IPS-18a (cell line): ENCODE measurements around the gene TAPT1.

Source experiments
- H3K27ac ChIP-seq: one replicate; pipeline ENCODE4 v1.5.1; 2013; ENCODE audit warnings: low read length
- H3K27me3 ChIP-seq: one replicate; pipeline ENCODE4 v1.6.1; 2013; ENCODE audit warnings: mild to moderate bottlenecking, low read length; ENCODE audit not compliant: control insufficient read depth, insufficient read depth
- H3K36me3 ChIP-seq: one replicate; pipeline ENCODE4 v1.6.1; 2013; ENCODE audit warnings: low read depth, low read length; ENCODE audit not compliant: control insufficient read depth
- H3K4me1 ChIP-seq: one replicate; pipeline ENCODE4 v1.6.1; 2013; ENCODE audit warnings: low read depth, low read length; ENCODE audit not compliant: control insufficient read depth
- H3K4me3 ChIP-seq: one replicate; pipeline ENCODE4 v1.5.1; 2013; ENCODE audit warnings: low read length
- H3K9ac ChIP-seq: one replicate; pipeline ENCODE4 v1.6.1; 2013; ENCODE audit warnings: mild to moderate bottlenecking, low read length, moderate library complexity
- H3K9me3 ChIP-seq: one replicate; pipeline ENCODE4 v1.6.1; 2013; ENCODE audit warnings: low read depth, low read length; ENCODE audit not compliant: control insufficient read depth

TAPT1 gene

DNA sequence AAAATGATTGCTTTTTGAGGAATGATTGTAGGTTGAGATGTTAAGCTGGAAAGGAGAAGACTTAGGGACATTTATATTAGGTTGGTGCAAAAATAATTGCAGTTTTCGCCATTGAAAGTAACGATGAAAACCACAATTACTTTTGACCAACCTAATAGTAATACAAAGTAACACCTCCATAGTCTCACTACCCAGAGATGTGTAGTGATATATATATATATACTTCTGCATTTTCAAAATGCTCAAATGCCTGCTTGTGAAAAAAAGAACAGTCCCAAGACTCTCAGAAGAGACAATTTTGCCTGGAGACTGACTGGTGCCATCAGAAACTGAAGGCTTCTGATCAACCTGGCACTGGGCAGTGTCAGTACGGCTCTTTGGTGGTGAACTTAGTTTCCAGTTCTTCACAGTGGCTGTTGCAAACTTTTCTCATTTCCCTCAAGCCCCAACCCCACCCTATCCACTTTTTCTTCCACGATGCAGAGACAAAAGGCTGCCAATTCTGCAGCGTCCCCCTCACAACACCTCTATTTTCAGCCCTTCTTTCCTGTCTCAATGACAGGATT, 35.1 kb upstream of the TAPT1 start:
- H3K4me3 ChIP-seq: no peak overlapping the region
- no peaks in the 10 kb centered on the region for H3K27me3 ChIP-seq
- H3K36me3 ChIP-seq: no peaks in the 10 kb centered on the region
- H3K9ac ChIP-seq: no peak overlapping the region
- H3K4me1 ChIP-seq: no peaks in the 10 kb centered on the region
- no peaks in the 10 kb centered on the region for H3K9me3 ChIP-seq
- H3K27ac ChIP-seq: no peak overlapping the region

DNA sequence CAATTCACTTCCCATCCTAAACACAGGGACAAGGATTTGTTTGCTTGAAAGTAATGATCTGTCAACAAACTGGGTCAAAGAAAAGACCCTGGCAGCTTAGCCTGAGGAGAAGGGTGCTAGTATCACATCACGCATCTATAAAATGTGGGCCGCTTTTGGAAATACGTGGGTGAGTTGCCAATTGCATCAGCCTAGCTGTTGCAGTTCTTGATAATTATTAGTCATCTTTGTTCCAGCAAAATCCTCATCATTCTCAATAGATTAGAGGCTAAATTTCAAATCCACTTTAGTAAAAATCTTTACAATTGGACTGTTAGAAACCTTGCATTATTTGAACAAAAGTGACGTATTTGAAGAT, 33.6 kb upstream of the TAPT1 start:
- Histone ChIP-seq H3K9me3 (no peaks in the 10 kb centered on the region), H3K36me3 (no peaks in the 10 kb centered on the region), H3K9ac (no peak overlapping the region), H3K27me3 (no peaks in the 10 kb centered on the region), H3K27ac (no peak overlapping the region), H3K4me3 (no peak overlapping the region), H3K4me1 (no peaks in the 10 kb centered on the region)

DNA sequence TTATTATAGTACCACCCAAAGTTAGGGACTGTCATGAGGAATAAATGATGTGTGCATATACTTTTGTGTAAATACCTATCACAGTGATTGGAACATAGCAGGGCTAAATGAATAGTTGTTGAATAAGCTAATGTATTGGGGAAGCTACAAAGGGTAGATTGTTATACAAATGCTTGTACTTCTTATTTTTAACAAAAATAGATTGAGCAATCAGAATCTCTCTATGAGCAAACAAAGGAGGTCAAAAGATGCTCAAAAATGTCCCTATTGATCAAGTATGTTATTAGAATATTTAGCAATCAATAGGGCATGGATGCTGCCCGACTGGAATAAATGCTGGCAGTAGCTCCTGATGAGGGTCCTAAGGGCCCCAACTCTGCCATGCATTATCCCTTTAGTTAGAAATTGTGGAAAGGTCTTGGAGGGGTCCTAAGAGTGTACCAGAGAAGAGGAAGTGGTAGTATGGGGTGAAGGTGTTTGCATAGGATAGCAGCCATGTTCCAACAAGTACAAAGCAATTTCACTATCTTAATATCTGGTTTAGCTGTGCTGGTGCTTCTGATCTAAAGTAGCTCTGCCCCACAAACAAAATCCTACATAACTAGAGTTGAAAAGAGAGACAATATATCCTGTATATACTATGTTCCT, 33.1 kb upstream of the TAPT1 start:
- Histone ChIP-seq H3K9ac (no peak overlapping the region), H3K4me3 (no peak overlapping the region), H3K9me3 (no peaks in the 10 kb centered on the region), H3K27ac (no peak overlapping the region), H3K36me3 (no peaks in the 10 kb centered on the region), H3K4me1 (no peaks in the 10 kb centered on the region), H3K27me3 (no peaks in the 10 kb centered on the region)

DNA sequence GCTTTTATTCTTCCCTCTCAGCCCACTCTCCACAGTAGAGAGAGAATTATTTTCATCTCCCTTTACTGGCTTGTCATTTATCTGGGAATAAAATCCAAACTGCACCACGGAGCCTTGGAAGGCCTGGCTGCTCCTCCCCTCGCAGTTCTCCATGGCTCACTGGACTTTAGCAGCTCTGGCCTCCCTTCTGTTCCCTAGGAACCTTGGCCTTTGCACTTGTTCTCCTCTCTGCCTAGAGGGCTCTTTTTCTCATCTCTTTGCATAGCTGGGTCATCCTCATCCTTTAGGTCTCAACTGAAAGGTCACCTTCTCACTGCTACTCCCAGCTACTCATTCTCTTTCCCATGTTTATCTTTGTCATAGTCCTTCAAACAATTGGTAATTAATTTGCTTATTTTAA, 31.3 kb upstream of the TAPT1 start:
- H3K27ac ChIP-seq: no peak overlapping the region
- H3K27me3 ChIP-seq: no peaks in the 10 kb centered on the region
- no peaks in the 10 kb centered on the region for H3K4me1 ChIP-seq
- H3K9ac ChIP-seq: no peak overlapping the region
- no peaks in the 10 kb centered on the region for H3K9me3 ChIP-seq
- no peak overlapping the region for H3K4me3 ChIP-seq
- no peaks in the 10 kb centered on the region for H3K36me3 ChIP-seq

DNA sequence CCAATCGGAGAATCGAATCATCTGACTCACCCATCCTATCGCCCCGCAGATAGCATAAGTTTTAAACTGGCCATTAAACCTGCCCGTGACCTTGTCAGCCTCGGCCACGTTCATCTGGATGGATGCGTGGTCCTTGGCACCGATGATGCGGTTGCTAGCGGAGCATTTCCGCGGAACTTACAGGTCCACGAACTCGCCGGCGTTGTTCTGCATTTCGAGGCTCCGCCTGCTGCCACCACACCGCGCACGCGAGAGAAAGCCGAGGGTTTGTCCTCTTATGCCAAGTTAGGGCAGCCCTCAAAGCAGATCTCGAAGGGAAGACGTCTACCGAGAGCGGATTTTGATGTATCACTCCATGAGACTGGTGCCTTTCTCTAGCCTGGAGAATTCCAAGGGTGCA, 30.1 kb upstream of the TAPT1 start:
- H3K9me3 ChIP-seq: no peaks in the 10 kb centered on the region

DNA sequence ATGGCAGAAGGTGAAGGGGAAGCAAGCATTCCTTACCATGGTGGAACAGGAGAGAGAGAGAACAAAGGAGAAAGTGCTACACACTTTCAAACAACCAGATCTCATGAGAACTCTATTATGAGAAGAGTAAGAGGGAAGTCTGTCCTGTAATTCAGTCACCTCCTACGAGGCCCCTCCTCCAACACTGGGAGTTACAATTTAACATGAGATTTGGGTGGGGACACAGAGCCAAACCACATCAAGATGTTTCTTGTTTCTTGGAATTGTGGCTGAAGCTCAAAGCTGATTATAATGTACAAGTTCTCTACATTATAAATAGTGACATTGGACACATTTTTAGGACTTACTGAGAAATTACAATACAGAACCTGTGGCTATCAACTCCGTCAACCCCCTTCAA, 29.5 kb upstream of the TAPT1 start:
- H3K4me1 ChIP-seq: no peaks in the 10 kb centered on the region
- no peaks in the 10 kb centered on the region for H3K9me3 ChIP-seq
- no peak overlapping the region for H3K4me3 ChIP-seq
- no peaks in the 10 kb centered on the region for H3K36me3 ChIP-seq
- H3K27ac ChIP-seq: no peak overlapping the region
- no peaks in the 10 kb centered on the region for H3K27me3 ChIP-seq
- H3K9ac ChIP-seq: no peak overlapping the region

More for the DNA sequence above, 30.1 kb upstream of the TAPT1 start:
- no peak overlapping the region for H3K27ac ChIP-seq
- H3K4me3 ChIP-seq: no peak overlapping the region
- H3K36me3 ChIP-seq: no peaks in the 10 kb centered on the region
- no peaks in the 10 kb centered on the region for H3K4me1 ChIP-seq
- no peak overlapping the region for H3K9ac ChIP-seq
- H3K27me3 ChIP-seq: no peaks in the 10 kb centered on the region

DNA sequence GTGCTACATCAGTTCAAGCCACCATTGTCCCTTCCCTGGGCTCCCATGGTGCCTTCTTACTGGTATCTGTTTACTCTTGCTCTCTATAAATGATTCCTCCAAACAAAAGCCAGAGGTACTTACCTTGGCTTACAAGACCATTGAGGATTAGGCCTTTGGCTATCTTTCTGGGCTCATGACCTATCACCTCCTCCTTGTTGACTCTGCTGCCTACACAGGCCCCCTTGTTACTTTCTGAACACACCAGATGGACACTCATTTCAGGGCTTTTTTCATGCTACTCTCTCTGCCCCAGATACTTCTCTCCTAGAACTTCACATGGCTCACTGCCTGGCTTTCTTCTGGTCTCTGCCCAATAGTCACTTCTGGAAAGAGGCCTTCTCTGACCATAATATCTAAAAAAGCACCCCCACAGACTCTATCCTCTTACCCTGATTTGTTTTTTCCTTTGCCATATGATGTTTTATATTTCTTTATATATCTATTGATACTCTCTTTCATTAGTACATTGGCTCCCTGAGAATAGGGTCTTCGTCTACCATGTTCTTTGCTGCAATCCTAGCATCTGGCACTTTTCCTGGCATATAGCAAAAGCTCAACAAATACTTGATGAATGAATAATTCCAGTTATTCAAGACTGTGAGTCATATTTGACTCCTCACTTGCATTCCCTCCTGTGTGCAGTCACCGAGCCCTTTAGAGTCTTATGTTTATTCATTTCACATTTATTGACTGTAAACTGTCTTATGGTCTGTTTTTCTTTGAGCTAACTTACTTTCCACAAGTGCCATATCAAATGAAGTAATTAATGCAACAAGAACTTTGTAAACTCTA, 27.1 kb upstream of the TAPT1 start:
- no peak overlapping the region for H3K4me3 ChIP-seq
- H3K27ac ChIP-seq: no peak overlapping the region
- H3K9me3 ChIP-seq: no peaks in the 10 kb centered on the region
- no peak overlapping the region for H3K9ac ChIP-seq
- no peaks in the 10 kb centered on the region for H3K4me1 ChIP-seq
- H3K36me3 ChIP-seq: no peaks in the 10 kb centered on the region
- H3K27me3 ChIP-seq: no peaks in the 10 kb centered on the region

DNA sequence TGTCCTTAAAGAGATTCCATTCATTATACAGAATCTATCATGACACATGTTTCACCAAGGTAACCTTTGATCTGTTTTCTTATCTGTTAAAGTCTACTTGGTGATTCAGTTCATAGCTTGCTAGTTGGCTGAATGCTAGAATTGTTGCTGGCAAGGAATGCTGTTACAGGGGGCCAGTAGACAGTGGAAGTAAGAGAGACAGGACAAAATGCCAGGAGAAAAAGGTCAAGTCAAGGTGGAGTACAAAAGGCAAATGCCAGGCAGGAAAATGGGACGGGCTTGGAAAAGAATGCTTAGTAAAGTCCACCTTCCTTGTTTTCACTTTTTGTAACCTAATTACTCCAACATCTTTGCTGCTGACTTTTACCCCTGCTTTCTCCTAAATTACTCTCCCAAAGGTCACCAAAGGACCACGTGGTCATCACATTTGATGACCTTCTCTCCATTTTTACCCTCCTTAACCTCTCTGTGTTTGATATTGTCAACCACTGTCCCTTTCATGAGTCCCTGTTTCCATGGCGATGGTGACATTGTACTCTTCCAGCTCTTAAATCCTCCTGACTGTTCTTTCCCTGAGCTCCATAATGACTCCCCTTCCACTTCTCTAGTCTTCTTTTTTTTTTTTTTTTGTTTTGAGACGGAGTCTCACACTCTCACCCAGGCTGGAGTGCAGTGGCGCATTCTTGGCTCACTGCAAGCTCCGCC, 24.5 kb upstream of the TAPT1 start:
- no peaks in the 10 kb centered on the region for H3K9me3 ChIP-seq
- H3K4me3 ChIP-seq: no peak overlapping the region
- no peaks in the 10 kb centered on the region for H3K36me3 ChIP-seq
- H3K27me3 ChIP-seq: no peaks in the 10 kb centered on the region
- H3K4me1 ChIP-seq: no peaks in the 10 kb centered on the region
- H3K9ac ChIP-seq: no peak overlapping the region
- H3K27ac ChIP-seq: no peak overlapping the region

DNA sequence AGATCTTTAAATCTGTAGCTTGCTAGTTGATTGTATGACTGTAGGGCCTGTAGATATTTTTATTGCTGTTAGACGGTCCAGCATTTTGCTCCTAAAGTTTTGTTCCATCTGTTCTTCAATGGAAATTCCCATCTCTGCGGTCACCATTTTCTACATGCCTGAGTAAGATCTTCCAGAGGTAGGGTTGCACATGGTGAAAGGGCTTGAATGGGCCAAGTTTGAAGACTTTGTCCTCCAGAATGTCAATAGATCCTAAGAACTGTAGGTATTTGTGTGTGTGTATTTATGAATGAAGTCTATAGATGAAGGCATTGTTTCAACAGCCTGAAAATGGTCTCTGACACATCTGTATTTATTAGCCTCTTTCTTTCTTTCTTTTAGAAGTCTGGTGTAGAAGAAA, 22.3 kb upstream of the TAPT1 start:
- H3K4me1 ChIP-seq: no peaks in the 10 kb centered on the region
- no peak overlapping the region for H3K9ac ChIP-seq

DNA sequence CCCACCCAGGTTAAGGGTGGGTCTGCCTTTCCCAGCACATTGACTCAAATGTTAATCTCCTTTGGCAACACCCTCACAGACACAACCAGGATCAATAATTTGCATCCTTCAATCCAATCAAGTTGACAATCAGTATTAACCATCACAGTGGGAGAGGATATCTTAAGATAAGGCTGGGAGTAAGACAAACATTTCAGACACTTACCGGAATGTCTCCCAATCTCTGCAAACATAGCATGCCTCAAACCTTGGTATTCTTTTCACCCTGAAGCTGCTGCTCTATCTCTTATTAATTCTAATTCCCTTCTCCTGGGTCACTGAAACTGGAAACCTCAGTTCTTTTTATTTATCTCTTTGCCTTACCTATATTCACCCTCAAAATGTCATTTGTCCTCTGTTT, 19.0 kb upstream of the TAPT1 start:
- Histone ChIP-seq H3K4me3 (no peak overlapping the region), H3K9me3 (no peaks in the 10 kb centered on the region), H3K27me3 (no peaks in the 10 kb centered on the region), H3K9ac (no peak overlapping the region), H3K27ac (no peak overlapping the region), H3K4me1 (no peaks in the 10 kb centered on the region), H3K36me3 (no peaks in the 10 kb centered on the region)

More for the DNA sequence above, 22.3 kb upstream of the TAPT1 start:
- no peak overlapping the region for H3K4me3 ChIP-seq
- H3K9me3 ChIP-seq: no peaks in the 10 kb centered on the region
- H3K36me3 ChIP-seq: no peaks in the 10 kb centered on the region
- no peaks in the 10 kb centered on the region for H3K27me3 ChIP-seq
- no peak overlapping the region for H3K27ac ChIP-seq

DNA sequence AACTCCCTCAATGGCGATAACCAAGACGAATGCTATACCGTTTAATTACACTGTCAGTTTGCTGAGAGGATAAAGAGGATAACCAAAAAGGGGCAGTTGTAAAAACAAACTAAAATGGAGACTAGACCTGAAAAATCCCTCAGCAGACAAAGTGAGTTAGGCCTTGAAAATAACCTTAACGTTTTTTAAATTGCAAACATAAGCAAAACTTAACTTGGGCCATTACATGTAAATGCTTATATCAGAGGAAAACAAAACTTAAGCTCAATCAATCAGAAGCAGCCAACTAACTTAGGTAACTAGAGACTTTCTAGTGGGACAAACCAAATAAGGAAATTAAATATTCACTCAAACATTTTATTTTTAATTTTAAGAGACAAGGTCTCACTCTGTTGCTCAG, 17.0 kb upstream of the TAPT1 start:
- Histone ChIP-seq H3K9me3 (no peaks in the 10 kb centered on the region), H3K4me1 (no peaks in the 10 kb centered on the region), H3K27me3 (no peaks in the 10 kb centered on the region), H3K36me3 (no peaks in the 10 kb centered on the region), H3K4me3 (no peak overlapping the region), H3K27ac (no peak overlapping the region), H3K9ac (no peak overlapping the region)
